Activated CD4-positive, alpha-beta T cell treated with anti-CD3 and anti-CD28 coated beads, Interleukin-2, amount 10 ng/mL, durations not matched to agents 24 days and 14 days (primary cell): ENCODE results near the gene CELSR1. TPM values are rescaled to one million over a fixed set of nuclear protein-coding genes. Genes with fewer than 3 reads are reported as not detected.
"Not testable (repeated sequence)": the region's sequence is repeated elsewhere in the genome, so short reads cannot be mapped to it uniquely, and the experiment has no call there.

Experiments
- DNase-seq: peaks from one replicate; pipeline ENCODE4 v3.0.0; 2022
- H3K27ac Mint-ChIP-seq: one replicate; pipeline ENCODE4 v1.8.0; 2022; ENCODE audit warnings: mild to moderate bottlenecking, mixed read lengths
- H3K27me3 Mint-ChIP-seq: one replicate; pipeline ENCODE4 v1.8.0; 2022; ENCODE audit warnings: mixed read lengths
- H3K36me3 Mint-ChIP-seq: one replicate; pipeline ENCODE4 v1.8.0; 2022; ENCODE audit warnings: low read depth, mild to moderate bottlenecking, mixed read lengths
- H3K4me1 Mint-ChIP-seq: one replicate; pipeline ENCODE4 v1.8.0; 2021; ENCODE audit warnings: mixed read lengths
- H3K4me3 Mint-ChIP-seq: one replicate; pipeline ENCODE4 v1.8.0; 2022; ENCODE audit warnings: mild to moderate bottlenecking, moderate library complexity, mixed read lengths
- H3K9me3 Mint-ChIP-seq: one replicate; pipeline ENCODE4 v1.8.0; 2021; ENCODE audit warnings: mixed read lengths
- intact Hi-C: fragments of 100-400 bp; cut with micrococcal nuclease; formaldehyde crosslinking; loops from one replicate; pipeline ENCODE4 v1.15.1; 2023
- total RNA-seq: library from RNA; stranded (reverse); gene quantifications from 2 replicates; pipeline ENCODE4 v1.2.3, GENCODE V29; 2022

The CELSR1 gene
- total RNA-seq, 1 donor from 2014 or later: 0.37 TPM

GRCh38 chr22:46513908-46514550, 23.4 kb downstream of the CELSR1 start:
- Mint-ChIP-seq H3K27me3 (peaks cover 2% of the 10 kb centered on the region), H3K36me3 (no peaks in the 10 kb centered on the region), H3K4me3 (no peak overlapping the region), H3K27ac (no peak overlapping the region), H3K9me3 (no peaks in the 10 kb centered on the region), H3K4me1 (no peaks in the 10 kb centered on the region)
- no peak for DNase-seq
- intact Hi-C loops: no loop called here

GRCh38 chr22:46512683-46513082, 24.7 kb downstream of the CELSR1 start:
- Mint-ChIP-seq H3K27ac (no peak overlapping the region), H3K4me3 (no peak overlapping the region), H3K4me1 (no peaks in the 10 kb centered on the region), H3K27me3 (peaks cover 2% of the 10 kb centered on the region), H3K36me3 (no peaks in the 10 kb centered on the region), H3K9me3 (no peaks in the 10 kb centered on the region)
- no peak for DNase-seq
- intact Hi-C loops: no loop called here

- peaks cover 2% of the 10 kb centered on the region for H3K27me3 Mint-ChIP-seq
- intact Hi-C loops: no loop called here
- no peaks in the 10 kb centered on the region for H3K9me3 Mint-ChIP-seq
- no peaks in the 10 kb centered on the region for H3K4me1 Mint-ChIP-seq
- no peak for DNase-seq
- H3K36me3 Mint-ChIP-seq: no peaks in the 10 kb centered on the region
- no peak overlapping the region for H3K27ac Mint-ChIP-seq
- H3K4me3 Mint-ChIP-seq: no peak overlapping the region
Measured at GRCh38 chr22:46512039-46512370, 25.4 kb downstream of the CELSR1 start.

- DNase-seq: no peak
- Mint-ChIP-seq H3K27ac (no peak overlapping the region), H3K27me3 (peaks cover 2% of the 10 kb centered on the region), H3K9me3 (no peaks in the 10 kb centered on the region), H3K4me3 (no peak overlapping the region), H3K36me3 (no peaks in the 10 kb centered on the region), H3K4me1 (no peaks in the 10 kb centered on the region)
- intact Hi-C loops: no loop called here
Measured at GRCh38 chr22:46511151-46512038, 26.0 kb downstream of the CELSR1 start.

- DNase-seq: no peak
- peaks cover 2% of the 10 kb centered on the region for H3K27me3 Mint-ChIP-seq
- H3K27ac Mint-ChIP-seq: no peak overlapping the region
- intact Hi-C loops: no loop called here
- no peak overlapping the region for H3K4me3 Mint-ChIP-seq
- H3K36me3 Mint-ChIP-seq: no peaks in the 10 kb centered on the region
- H3K9me3 Mint-ChIP-seq: no peaks in the 10 kb centered on the region
- no peaks in the 10 kb centered on the region for H3K4me1 Mint-ChIP-seq
Measured at GRCh38 chr22:46509416-46510089, 27.9 kb downstream of the CELSR1 start.

- no peak overlapping the region for H3K27ac Mint-ChIP-seq
- H3K4me1 Mint-ChIP-seq: no peaks in the 10 kb centered on the region
- DNase-seq: no peak
- no peak overlapping the region for H3K4me3 Mint-ChIP-seq
- H3K36me3 Mint-ChIP-seq: no peaks in the 10 kb centered on the region
- H3K27me3 Mint-ChIP-seq: peaks cover 2% of the 10 kb centered on the region
- no peaks in the 10 kb centered on the region for H3K9me3 Mint-ChIP-seq
- intact Hi-C loops: no loop called here
Measured at GRCh38 chr22:46508491-46508999, 28.9 kb downstream of the CELSR1 start.

GRCh38 chr22:46507451-46508425, 29.7 kb downstream of the CELSR1 start:
- no peaks in the 10 kb centered on the region for H3K9me3 Mint-ChIP-seq
- H3K36me3 Mint-ChIP-seq: no peaks in the 10 kb centered on the region
- peaks cover 2% of the 10 kb centered on the region for H3K27me3 Mint-ChIP-seq
- intact Hi-C loops: no loop called here
- DNase-seq: no peak
- no peak overlapping the region for H3K4me3 Mint-ChIP-seq
- H3K4me1 Mint-ChIP-seq: no peaks in the 10 kb centered on the region
- H3K27ac Mint-ChIP-seq: no peak overlapping the region

DNA sequence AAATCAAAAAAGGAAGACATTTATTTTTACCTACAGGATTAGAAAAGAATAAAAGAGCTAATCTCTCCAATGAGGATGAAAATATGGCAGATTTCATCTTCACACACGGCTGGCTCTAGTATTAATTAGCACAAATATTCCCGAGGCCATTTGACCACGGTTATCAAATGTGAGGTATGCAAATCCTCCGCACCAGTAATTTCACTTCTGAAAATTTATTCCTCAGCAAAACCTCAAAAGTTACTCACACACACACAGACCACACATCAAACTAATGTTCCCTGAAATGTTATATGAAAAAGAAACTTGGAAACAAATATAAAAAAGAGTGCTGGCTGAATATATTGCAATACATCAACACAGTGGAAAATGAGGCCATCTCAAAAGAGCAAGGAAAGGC, 32.8 kb downstream of the CELSR1 start:
- Mint-ChIP-seq H3K9me3 (no peaks in the 10 kb centered on the region), H3K4me1 (no peaks in the 10 kb centered on the region), H3K4me3 (no peak overlapping the region), H3K36me3 (no peaks in the 10 kb centered on the region), H3K27ac (no peak overlapping the region), H3K27me3 (peaks cover 17% of the 10 kb centered on the region)
- DNase-seq: no peak
- intact Hi-C loops: no loop called here

- H3K4me3 Mint-ChIP-seq: no peak overlapping the region
- H3K27ac Mint-ChIP-seq: no peak overlapping the region
- H3K27me3 Mint-ChIP-seq: peaks cover 26% of the 10 kb centered on the region
- H3K9me3 Mint-ChIP-seq: no peaks in the 10 kb centered on the region
- H3K4me1 Mint-ChIP-seq: peaks cover 4% of the 10 kb centered on the region
- no peak for DNase-seq
- intact Hi-C loops: no loop called here
- no peaks in the 10 kb centered on the region for H3K36me3 Mint-ChIP-seq
Measured at GRCh38 chr22:46502440-46503175, 34.8 kb downstream of the CELSR1 start.

DNA sequence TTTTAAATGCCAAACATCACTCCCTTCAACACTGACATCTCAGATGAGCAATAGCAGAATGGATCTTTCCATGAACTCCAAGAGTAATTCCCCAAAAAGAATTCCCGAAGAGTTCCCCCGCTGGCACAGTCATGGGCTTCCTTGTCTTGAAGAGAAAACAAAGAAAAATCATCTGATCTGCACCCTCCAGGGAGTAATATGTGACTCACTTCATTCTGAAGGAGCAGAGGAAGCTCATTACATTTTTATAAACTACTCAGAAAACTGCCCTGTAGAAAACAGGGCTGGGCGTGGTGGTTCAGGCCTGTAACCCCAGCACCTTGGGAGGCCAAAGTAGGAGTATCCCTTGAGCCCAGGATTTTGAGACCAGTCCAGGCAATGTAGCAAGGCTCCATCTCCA, 35.7 kb downstream of the CELSR1 start:
- Mint-ChIP-seq H3K4me1 (peaks cover 4% of the 10 kb centered on the region), H3K4me3 (no peak overlapping the region), H3K36me3 (no peaks in the 10 kb centered on the region), H3K27ac (no peak overlapping the region), H3K9me3 (no peaks in the 10 kb centered on the region), H3K27me3 (peaks cover 28% of the 10 kb centered on the region)
- intact Hi-C loops: no loop called here
- DNase-seq: no peak

DNA sequence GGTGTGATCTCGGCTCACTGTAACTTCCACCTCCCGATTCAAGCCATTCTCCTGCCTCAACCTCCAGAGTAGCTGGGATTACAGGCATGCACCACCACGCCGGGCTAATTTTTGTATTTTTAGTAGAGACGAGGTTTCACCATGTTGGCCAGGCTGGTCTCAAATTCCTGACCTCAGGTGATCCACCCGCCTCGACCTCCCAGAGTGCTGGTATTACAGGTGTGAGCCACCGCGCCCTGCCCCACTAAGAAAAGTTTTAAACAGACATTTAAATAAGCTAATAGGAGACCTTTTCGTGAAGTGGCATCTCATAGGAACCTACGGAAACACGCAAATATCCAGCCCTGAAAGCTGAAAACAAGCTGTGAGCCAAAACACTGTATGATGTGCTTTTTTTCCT, 36.2 kb downstream of the CELSR1 start:
- H3K36me3 Mint-ChIP-seq, DNase-seq, H3K27ac Mint-ChIP-seq, H3K4me1 Mint-ChIP-seq, intact Hi-C loops, H3K4me3 Mint-ChIP-seq, H3K9me3 Mint-ChIP-seq: not testable (repeated sequence)
- peaks cover 28% of the 10 kb centered on the region for H3K27me3 Mint-ChIP-seq

GRCh38 chr22:46500201-46500600, 37.2 kb downstream of the CELSR1 start:
- peaks cover 4% of the 10 kb centered on the region for H3K4me1 Mint-ChIP-seq
- H3K4me3 Mint-ChIP-seq: no peak overlapping the region
- H3K9me3 Mint-ChIP-seq: no peaks in the 10 kb centered on the region
- intact Hi-C loops: no loop called here
- no peak overlapping the region for H3K27ac Mint-ChIP-seq
- no peak for DNase-seq
- peaks cover 28% of the 10 kb centered on the region for H3K27me3 Mint-ChIP-seq
- H3K36me3 Mint-ChIP-seq: no peaks in the 10 kb centered on the region

GRCh38 chr22:46499805-46500189, 37.6 kb downstream of the CELSR1 start:
- Mint-ChIP-seq H3K36me3 (no peaks in the 10 kb centered on the region), H3K4me3 (no peak overlapping the region), H3K4me1 (peaks cover 4% of the 10 kb centered on the region), H3K9me3 (no peaks in the 10 kb centered on the region), H3K27me3 (peaks cover 28% of the 10 kb centered on the region), H3K27ac (no peak overlapping the region)
- intact Hi-C loops: no loop called here
- no peak for DNase-seq
